ENCODE data around the gene COL4A2. TPM values are rescaled to one million over a fixed set of nuclear protein-coding genes. Genes with fewer than 3 reads are reported as not detected.

The COL4A2 gene
- total RNA-seq, 2 donors from 2014 or later, result 999 to 1,135 TPM

DNA sequence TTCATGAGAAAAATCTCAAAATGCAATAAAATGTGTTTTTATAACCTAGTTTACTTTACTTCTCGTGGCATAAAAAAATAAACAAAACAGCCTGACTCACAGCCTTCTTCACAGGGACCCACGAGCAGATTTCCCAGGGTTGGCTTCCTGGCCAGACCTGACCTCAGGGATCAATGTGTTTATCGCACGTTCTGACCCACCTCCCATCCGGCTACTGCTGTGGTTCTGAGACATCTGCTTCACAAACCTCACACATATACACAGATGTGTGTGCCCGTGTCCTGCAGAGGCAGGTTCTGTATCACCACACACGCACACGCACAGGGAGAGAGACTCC lies 118.3 kb downstream of the COL4A2 start:
- Histone ChIP-seq H3K27ac (peak overlapping the region; percentile 47 to 96), H3K4me3 (no peak overlapping the region), H3K4me1 (ENCODE audit: control insufficient read depth in 1 of 2, low read depth in 2 of 2) (peaks cover 6 to 73% of the 10 kb centered on the region in 2 donors), H3K36me3 (peaks cover 7% of the 10 kb centered on the region), H3K27me3 (replicated peaks; ENCODE audit: insufficient read depth) (no peaks in the 10 kb centered on the region), H3K9me3 (no peaks in the 10 kb centered on the region)
- ATAC-seq (ENCODE audit: insufficient number of reproducible peaks, low FRiP score, low read depth) (no peak), DNase-seq (ENCODE audit: low spot score) (no peak)
- TF ChIP-seq, protein P1, sequence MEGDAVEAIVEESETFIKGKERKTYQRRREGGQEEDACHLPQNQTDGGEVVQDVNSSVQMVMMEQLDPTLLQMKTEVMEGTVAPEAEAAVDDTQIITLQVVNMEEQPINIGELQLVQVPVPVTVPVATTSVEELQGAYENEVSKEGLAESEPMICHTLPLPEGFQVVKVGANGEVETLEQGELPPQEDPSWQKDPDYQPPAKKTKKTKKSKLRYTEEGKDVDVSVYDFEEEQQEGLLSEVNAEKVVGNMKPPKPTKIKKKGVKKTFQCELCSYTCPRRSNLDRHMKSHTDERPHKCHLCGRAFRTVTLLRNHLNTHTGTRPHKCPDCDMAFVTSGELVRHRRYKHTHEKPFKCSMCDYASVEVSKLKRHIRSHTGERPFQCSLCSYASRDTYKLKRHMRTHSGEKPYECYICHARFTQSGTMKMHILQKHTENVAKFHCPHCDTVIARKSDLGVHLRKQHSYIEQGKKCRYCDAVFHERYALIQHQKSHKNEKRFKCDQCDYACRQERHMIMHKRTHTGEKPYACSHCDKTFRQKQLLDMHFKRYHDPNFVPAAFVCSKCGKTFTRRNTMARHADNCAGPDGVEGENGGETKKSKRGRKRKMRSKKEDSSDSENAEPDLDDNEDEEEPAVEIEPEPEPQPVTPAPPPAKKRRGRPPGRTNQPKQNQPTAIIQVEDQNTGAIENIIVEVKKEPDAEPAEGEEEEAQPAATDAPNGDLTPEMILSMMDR (IDR thresholded peaks at IDR 0.05), result no peak

DNA sequence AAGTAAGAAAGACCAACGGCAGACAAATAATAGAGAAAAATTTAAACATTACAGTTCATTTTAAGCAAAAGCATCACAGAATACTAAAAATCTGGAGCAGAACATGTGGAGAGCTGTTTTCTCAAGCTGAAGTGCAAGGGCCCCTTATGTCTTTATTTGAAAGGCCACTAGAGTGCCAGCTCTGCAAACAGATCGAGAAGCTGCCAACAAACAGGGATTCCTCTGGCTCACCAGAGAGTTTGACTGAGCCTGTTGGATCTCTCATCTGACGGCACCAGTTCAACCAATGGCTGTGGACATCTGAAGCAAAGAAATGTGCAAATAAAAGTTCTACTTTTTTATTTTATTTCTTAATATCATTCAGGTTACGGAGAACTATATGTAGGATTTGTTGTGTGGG lies 119.7 kb downstream of the COL4A2 start:
- ATAC-seq (ENCODE audit: insufficient number of reproducible peaks, low FRiP score, low read depth), result no peak
- no peaks in the 10 kb centered on the region for H3K27me3 ChIP-seq (replicated peaks; ENCODE audit: insufficient read depth)
- peaks cover 20% of the 10 kb centered on the region for H3K36me3 ChIP-seq
- peak overlapping the region in 1 of 2 donors; percentile 96 for H3K27ac ChIP-seq
- DNase-seq (ENCODE audit: low spot score), result no peak
- TF ChIP-seq, protein P1 (IDR thresholded peaks at IDR 0.05), result no peak
- peaks cover under 1 to 66% of the 10 kb centered on the region in 2 donors for H3K4me1 ChIP-seq (ENCODE audit: control insufficient read depth in 1 of 2, low read depth in 2 of 2)
- H3K4me3 ChIP-seq, result no peak overlapping the region
- H3K9me3 ChIP-seq, result no peaks in the 10 kb centered on the region

DNA sequence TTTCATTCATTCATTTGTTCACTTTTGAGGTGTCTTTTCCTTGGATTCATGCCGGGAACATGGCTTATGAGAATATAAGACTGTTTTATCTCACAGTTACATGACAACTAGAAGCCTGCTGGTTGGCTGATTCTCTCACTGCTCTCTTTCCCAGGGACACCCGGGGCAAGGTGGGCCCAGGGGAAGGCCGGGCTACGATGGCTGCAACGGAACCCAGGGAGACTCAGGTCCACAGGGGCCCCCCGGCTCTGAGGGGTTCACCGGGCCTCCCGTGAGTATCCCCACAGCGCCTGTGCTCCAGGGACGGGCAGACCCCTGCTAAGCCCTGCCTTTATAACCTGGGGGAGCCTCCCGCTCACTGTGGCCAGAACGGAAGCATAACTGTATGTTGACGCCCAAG lies 121.2 kb downstream of the COL4A2 start:
- H3K9me3 ChIP-seq, result no peaks in the 10 kb centered on the region
- DNase-seq (ENCODE audit: low spot score) (no peak), ATAC-seq (ENCODE audit: insufficient number of reproducible peaks, low FRiP score, low read depth) (no peak)
- no peak overlapping the region for H3K4me3 ChIP-seq
- TF ChIP-seq, protein P1 (IDR thresholded peaks at IDR 0.05), result no peak
- H3K4me1 ChIP-seq (ENCODE audit: control insufficient read depth in 1 of 2, low read depth in 2 of 2), result peaks cover 4 to 68% of the 10 kb centered on the region in 2 donors
- H3K27me3 ChIP-seq (replicated peaks; ENCODE audit: insufficient read depth), result no peaks in the 10 kb centered on the region
- peak overlapping the region; percentile 31 to 96 for H3K27ac ChIP-seq
- H3K36me3 ChIP-seq, result peaks cover 20% of the 10 kb centered on the region

DNA sequence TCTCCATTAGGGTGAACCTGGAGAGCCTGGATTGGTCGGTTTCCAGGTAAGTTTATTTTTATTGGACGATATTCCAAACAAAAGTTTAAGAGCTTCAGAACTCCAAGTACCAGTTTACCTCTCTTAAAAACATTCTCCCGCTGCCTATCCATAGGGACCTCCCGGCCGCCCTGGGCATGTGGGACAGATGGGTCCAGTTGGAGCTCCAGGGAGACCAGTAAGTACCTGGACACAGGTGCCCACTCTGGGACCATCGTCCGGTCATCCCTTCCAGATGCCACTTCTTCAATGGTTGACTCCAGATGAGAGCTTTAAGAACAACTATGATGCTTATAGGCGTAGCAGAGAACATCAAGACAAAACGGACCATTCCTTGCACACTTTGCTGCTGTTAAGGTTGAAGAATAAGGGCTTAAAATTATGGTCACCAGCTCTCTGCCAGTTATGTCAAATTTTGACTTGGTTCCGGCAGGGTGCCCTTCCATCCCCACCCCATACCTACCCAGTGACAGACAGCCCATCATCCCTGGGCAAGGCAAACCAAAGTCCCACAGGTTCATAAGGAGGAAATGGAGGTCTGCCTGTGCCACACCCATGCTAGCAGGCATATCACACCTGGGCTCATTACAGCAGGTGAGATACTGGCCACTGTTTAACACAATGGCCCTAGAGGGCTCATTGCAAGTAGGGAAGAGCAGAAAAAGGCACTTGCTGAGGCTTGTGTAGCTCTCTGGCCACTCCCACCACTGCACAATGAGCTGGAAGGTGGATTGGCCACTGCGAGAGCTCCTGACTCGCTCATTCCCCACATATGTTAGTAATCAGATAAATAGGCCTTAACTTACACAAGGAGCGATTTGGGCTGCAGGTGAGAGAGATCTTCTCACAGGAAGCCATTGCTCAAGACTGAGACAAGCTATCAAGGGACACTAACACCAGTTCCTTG lies 123.6 kb downstream of the COL4A2 start:
- H3K4me1 ChIP-seq (ENCODE audit: control insufficient read depth in 1 of 2, low read depth in 2 of 2), result peaks cover 10 to 60% of the 10 kb centered on the region in 2 donors

More for the DNA sequence above, 123.6 kb downstream of the COL4A2 start:
- TF ChIP-seq, protein P1 (IDR thresholded peaks at IDR 0.05), result no peak
- no peak overlapping the region for H3K4me3 ChIP-seq
- ATAC-seq (ENCODE audit: insufficient number of reproducible peaks, low FRiP score, low read depth) (no peak), DNase-seq (ENCODE audit: low spot score) (no peak)
- H3K27me3 ChIP-seq (replicated peaks; ENCODE audit: insufficient read depth), result no peaks in the 10 kb centered on the region
- no peak overlapping the region for H3K27ac ChIP-seq
- H3K9me3 ChIP-seq, result no peaks in the 10 kb centered on the region
- H3K36me3 ChIP-seq, result peaks cover 35% of the 10 kb centered on the region
